ENCODE results near the gene NOD2.

DNA sequence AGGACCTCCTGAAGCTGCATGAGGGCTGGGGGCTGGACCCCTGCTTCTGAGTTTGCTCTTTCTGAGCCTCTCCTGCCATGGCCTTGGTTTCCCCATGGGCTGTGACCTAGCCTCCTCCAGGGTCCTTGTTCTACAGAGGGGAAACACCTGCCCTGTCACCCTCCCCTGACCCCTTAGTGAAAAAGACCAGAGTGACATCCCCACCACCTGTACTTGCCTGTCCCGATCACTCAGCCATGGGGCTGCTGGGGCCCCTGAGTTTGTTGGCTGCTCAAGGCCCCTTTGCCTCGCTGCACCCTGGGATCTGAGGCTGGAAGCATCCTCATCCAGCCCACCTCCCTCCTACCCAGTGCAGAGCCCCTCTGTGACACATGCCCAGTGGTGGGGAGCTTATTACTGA lies 800 bp downstream of the NOD2 start:
- TF ChIP-seq, protein P1, sequence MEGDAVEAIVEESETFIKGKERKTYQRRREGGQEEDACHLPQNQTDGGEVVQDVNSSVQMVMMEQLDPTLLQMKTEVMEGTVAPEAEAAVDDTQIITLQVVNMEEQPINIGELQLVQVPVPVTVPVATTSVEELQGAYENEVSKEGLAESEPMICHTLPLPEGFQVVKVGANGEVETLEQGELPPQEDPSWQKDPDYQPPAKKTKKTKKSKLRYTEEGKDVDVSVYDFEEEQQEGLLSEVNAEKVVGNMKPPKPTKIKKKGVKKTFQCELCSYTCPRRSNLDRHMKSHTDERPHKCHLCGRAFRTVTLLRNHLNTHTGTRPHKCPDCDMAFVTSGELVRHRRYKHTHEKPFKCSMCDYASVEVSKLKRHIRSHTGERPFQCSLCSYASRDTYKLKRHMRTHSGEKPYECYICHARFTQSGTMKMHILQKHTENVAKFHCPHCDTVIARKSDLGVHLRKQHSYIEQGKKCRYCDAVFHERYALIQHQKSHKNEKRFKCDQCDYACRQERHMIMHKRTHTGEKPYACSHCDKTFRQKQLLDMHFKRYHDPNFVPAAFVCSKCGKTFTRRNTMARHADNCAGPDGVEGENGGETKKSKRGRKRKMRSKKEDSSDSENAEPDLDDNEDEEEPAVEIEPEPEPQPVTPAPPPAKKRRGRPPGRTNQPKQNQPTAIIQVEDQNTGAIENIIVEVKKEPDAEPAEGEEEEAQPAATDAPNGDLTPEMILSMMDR (IDR thresholded peaks at IDR 0.05), result no peak
- no peak for TF ChIP-seq ZFX (IDR thresholded peaks at IDR 0.05; ENCODE audit: borderline replicate concordance)
